Activated B cell treated with CpG ODN at 0.5 μM for 24 hours (primary cell): ENCODE results near the gene SHISA7. TPM values are rescaled to one million over a fixed set of nuclear protein-coding genes. Genes with fewer than 3 reads are reported as not detected.
A peak's percentile ranks its signal among the peaks of the same experiment; 100 is the strongest.

Source experiments
- ATAC-seq: fragments of 200-7000 bp; cut with Tn5 transposase; one replicate; pipeline ENCODE4 v1.10.0; 2021; ENCODE audit warnings: low read depth, mild to moderate bottlenecking, moderate library complexity
- CTCF ChIA-PET: fragments of 350-600 bp; sonication (Branson Sonifier 250); formaldehyde crosslinking; loops from one replicate; lab custom pipeline; 2021; ENCODE audit warnings: antibody characterized with exemption; lab: Charles Lee
- POLR2A ChIA-PET: fragments of 350-600 bp; sonication (Branson Sonifier 250); formaldehyde crosslinking; loops from one replicate; lab custom pipeline; 2021; ENCODE audit warnings: antibody characterized with exemption; lab: Charles Lee
- DNase-seq: peaks from one replicate; pipeline ENCODE4 v3.0.0; 2022
- H3K27ac Mint-ChIP-seq: one replicate; pipeline ENCODE4 v1.8.0; 2020; ENCODE audit warnings: mixed read lengths
- H3K27me3 Mint-ChIP-seq: one replicate; pipeline ENCODE4 v1.8.0; 2021; ENCODE audit warnings: mixed read lengths
- H3K36me3 Mint-ChIP-seq: one replicate; pipeline ENCODE4 v1.8.0; 2021; ENCODE audit warnings: low read depth, mixed read lengths
- H3K4me1 Mint-ChIP-seq: one replicate; pipeline ENCODE4 v1.8.0; 2021; ENCODE audit warnings: mixed read lengths
- H3K4me3 Mint-ChIP-seq: one replicate; pipeline ENCODE4 v1.8.0; 2020; ENCODE audit warnings: mild to moderate bottlenecking, mixed read lengths
- H3K9me3 Mint-ChIP-seq: one replicate; pipeline ENCODE4 v1.8.0; 2020; ENCODE audit warnings: mixed read lengths
- intact Hi-C: fragments of 100-400 bp; cut with micrococcal nuclease; formaldehyde crosslinking; loops from one replicate; pipeline ENCODE4 v1.15.1; 2024
- total RNA-seq: library from RNA; stranded (reverse); gene quantifications from 2 replicates; pipeline ENCODE4 v1.2.3, GENCODE V29; 2022
- TF ChIP-seq, protein P1 (sequence below): fragments of 200-600 bp; IDR thresholded peaks from one replicate; pipeline ENCODE4 v1.8.0; 2022; ENCODE audit warnings: antibody characterized with exemption, mild to moderate bottlenecking

SHISA7 gene
- total RNA-seq, 1 donor from 2014 or later = not detected

DNA sequence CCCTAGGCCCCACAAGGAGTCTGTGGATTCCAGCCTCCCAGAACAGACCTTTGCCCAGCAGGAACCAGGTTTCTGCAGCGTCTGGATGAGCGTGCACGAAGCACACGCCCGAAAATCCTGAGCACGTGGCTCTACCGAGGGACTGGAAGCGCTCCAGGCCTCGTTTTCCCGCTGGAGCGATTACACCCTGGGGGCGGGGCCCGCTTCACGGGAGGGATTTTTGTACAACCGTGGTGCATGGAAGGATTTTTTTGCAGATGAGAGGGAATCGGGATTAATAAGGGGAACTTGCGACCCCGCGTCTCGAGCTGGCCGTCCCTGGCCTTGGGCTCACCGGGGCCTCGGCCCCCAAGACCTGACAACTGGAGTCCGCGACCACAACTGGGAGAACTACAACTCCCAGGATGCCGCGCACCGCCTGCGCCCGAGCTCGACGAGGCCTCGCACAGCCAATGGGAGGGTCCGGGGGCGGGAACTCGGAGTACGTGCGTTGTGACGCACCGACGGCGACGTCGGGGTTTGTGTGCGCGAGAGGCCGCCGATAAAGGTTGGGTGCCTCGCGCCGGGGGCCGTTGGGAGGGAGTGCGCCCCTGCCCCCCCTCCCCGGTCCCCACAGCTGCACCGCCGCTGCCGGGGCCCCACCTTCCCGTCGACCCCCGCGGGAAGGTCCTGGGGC, 33.1 kb upstream of the SHISA7 start, which contains the start of gene ZNF628:
TSS of gene ZNF628 (plus strand) at position 518 of the 676 bp plus-strand sequence. CDS start 3,294 bp downstream, outside the sequence.
- CTCF ChIA-PET = interaction anchor here (1.3 to 4.3 kb wide), 5 partner anchors 9 to 157 kb away, joined by 3 to 29 read pairs (median 5); partner anchors contain the start of gene ISOC2
- intact Hi-C loops = loop anchor here (1.0 to 2.0 kb wide), 14 partner anchors 9 to 1027 kb away; partner anchors contain the start of genes FIZ1, ISOC2, KMT5C and LENG8
- no peaks in the 10 kb centered on the region for H3K9me3 Mint-ChIP-seq

DNA sequence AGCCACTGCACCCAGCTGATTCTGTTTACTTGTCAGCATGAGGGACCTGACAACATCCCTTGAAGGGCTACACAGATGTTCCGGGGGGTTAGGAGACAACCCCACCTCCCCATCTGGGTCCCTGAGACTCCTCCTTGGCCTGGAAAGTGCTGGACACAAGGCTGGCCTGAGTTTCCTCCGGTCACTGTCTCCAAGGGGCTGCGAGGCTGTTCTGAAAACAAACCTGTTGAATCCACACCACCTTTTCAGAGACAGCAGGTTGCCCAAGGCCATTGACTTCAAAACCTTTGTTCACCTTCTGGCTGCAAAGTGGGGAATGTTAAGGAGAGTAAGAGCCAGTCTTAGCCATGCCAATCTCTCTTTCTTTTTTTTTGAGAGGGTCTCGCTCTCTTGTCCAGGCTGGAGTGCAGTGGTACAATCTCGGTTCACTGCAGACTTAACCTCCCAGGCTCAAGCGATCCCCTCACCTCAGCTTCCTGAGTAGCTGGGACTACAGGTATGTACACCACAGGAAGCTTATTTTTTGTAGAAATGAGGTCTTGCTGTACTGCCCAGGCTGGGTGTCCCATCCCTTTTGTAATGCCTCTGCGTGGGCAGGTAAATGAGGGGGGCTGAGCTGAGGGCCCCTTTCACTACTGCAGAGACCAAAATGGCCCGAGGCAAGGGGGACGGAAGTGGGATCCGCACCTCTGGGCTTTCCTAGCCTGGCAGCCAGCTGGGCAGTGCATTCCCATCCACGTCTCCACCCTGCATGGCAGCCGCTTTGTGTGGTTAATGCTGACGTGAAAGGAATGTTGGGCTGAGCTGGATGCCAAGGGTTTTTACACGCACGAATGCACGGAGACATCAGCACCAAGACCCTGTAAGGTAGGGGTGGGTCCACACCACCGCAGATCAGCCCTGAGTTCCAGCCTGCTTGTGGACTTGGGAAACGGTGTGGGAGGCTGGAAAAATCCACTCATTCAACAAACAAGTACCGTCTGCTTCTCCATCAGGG, 31.5 kb upstream of the SHISA7 start:
- POLR2A ChIA-PET = no interaction called here
- H3K36me3 Mint-ChIP-seq = peaks cover 2% of the 10 kb centered on the region
- no peak for ATAC-seq
- TF ChIP-seq, protein P1, sequence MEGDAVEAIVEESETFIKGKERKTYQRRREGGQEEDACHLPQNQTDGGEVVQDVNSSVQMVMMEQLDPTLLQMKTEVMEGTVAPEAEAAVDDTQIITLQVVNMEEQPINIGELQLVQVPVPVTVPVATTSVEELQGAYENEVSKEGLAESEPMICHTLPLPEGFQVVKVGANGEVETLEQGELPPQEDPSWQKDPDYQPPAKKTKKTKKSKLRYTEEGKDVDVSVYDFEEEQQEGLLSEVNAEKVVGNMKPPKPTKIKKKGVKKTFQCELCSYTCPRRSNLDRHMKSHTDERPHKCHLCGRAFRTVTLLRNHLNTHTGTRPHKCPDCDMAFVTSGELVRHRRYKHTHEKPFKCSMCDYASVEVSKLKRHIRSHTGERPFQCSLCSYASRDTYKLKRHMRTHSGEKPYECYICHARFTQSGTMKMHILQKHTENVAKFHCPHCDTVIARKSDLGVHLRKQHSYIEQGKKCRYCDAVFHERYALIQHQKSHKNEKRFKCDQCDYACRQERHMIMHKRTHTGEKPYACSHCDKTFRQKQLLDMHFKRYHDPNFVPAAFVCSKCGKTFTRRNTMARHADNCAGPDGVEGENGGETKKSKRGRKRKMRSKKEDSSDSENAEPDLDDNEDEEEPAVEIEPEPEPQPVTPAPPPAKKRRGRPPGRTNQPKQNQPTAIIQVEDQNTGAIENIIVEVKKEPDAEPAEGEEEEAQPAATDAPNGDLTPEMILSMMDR = no peak
- H3K4me1 Mint-ChIP-seq = peaks cover 29% of the 10 kb centered on the region
- H3K4me3 Mint-ChIP-seq = no peak overlapping the region
- no peaks in the 10 kb centered on the region for H3K27me3 Mint-ChIP-seq
- CTCF ChIA-PET = no interaction called here
- intact Hi-C loops = no loop called here
- H3K9me3 Mint-ChIP-seq = no peaks in the 10 kb centered on the region
- H3K27ac Mint-ChIP-seq = no peak overlapping the region
- DNase-seq = no peak

More for the DNA sequence above, 33.1 kb upstream of the SHISA7 start, which contains the start of gene ZNF628:
- Mint-ChIP-seq H3K27ac (peak within 1 kb of the TSS; percentile 89), H3K4me1 (peaks cover 33% of the 10 kb centered on the region), H3K36me3 (peaks cover 9% of the 10 kb centered on the region), H3K27me3 (no peaks in the 10 kb centered on the region), H3K4me3 (peak within 1 kb of the TSS; percentile 91)
- ATAC-seq = peak; percentile 90
- POLR2A ChIA-PET = interaction anchor here (0.5 to 2.9 kb wide), 37 partner anchors 10 to 1361 kb away, joined by 3 to 49 read pairs (median 5); partner anchors contain the start of genes CCDC106, FIZ1, ISOC2 and KMT5C
- TF ChIP-seq, protein P1 = no peak
- DNase-seq = peak; percentile 97

DNA sequence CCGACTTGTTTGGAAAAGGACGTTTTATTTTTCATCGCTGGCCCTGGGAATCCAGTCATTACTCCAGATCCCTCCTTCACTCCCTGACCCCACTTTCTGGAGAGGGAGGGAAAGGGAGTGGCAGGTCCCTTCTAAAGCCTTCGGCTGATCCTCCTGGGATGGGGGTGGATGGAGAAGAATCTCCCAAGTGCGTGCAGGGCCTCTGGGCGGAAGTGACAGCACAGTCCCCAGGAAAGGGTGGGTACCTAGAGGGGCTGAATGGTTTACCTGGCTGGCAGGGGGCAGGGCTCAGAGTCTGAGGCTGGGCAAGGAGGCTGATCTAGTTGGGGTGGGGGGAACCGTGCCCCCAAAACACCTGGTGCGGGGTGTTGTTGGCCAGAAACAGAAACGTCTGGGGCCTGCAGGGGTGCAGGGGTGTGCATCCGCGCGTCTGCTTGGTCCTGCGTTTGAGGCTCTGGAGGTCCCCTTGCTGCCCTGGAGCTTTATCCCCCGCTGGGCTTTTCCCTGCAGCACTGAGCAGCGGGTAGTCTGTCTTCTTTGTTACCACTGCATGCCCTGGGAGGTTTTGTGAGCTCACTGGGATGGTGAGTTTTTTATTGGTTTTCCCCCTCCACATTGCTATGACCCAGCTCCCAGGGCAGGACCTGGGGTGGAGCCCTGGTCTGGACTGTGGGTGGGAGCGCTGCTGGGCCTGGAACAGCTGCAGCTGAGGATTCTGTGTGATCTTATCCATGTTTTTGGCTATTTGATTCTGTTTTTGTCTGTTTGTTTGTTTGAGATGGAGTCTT, 30.3 kb upstream of the SHISA7 start:
- no peaks in the 10 kb centered on the region for H3K9me3 Mint-ChIP-seq
- H3K27ac Mint-ChIP-seq = no peak overlapping the region
- CTCF ChIA-PET = no interaction called here

GRCh38 chr19:55472463-55472862, 29.4 kb upstream of the SHISA7 start:
- ATAC-seq = no peak
- no peak overlapping the region for H3K4me3 Mint-ChIP-seq
- intact Hi-C loops = no loop called here

More for the DNA sequence above, 30.3 kb upstream of the SHISA7 start:
- peaks cover 2% of the 10 kb centered on the region for H3K36me3 Mint-ChIP-seq
- peaks cover 22% of the 10 kb centered on the region for H3K4me1 Mint-ChIP-seq
- H3K4me3 Mint-ChIP-seq = no peak overlapping the region
- intact Hi-C loops = no loop called here
- POLR2A ChIA-PET = no interaction called here
- ATAC-seq (no peak), DNase-seq (no peak)
- TF ChIP-seq, protein P1 = no peak
- H3K27me3 Mint-ChIP-seq = no peaks in the 10 kb centered on the region

More at GRCh38 chr19:55472463-55472862, 29.4 kb upstream of the SHISA7 start:
- Mint-ChIP-seq H3K36me3 (peaks cover 2% of the 10 kb centered on the region), H3K9me3 (no peaks in the 10 kb centered on the region), H3K27ac (no peak overlapping the region), H3K27me3 (no peaks in the 10 kb centered on the region), H3K4me1 (peaks cover 17% of the 10 kb centered on the region)
- TF ChIP-seq, protein P1 = no peak
- no peak for DNase-seq
- CTCF ChIA-PET = no interaction called here
- POLR2A ChIA-PET = no interaction called here
